ENCODE data around the gene CCDC14. TPM values are rescaled to one million over a fixed set of nuclear protein-coding genes. Genes with fewer than 3 reads are reported as not detected.
A peak's percentile ranks its signal among the peaks of the same experiment; 100 is the strongest.
"Not testable (repeated sequence)": the region's sequence is repeated elsewhere in the genome, so short reads cannot be mapped to it uniquely, and the experiment has no call there.

The CCDC14 gene
- total RNA-seq, 1 donor from 2014 or later: 41.4 TPM

DNA sequence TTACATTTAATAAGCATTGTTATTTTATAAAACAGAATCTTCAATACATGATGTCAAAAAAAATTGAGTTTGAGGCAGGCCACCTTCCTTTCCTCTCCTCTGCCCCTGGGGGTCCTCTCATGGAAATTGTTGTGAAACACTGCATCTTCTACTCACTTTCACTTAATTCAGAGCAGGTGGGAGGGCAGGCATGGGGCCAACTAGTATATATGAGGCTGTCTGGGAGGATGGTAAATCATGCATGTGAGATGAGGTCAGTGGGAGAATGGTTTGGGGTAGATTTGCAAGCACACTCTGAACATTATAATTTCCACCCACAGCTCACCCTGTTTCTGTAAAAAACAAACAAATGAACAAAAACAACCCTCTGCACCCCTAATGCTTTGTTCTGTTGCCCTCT is 10.4 kb upstream of the CCDC14 start:
- TF ChIP-seq, protein P1, sequence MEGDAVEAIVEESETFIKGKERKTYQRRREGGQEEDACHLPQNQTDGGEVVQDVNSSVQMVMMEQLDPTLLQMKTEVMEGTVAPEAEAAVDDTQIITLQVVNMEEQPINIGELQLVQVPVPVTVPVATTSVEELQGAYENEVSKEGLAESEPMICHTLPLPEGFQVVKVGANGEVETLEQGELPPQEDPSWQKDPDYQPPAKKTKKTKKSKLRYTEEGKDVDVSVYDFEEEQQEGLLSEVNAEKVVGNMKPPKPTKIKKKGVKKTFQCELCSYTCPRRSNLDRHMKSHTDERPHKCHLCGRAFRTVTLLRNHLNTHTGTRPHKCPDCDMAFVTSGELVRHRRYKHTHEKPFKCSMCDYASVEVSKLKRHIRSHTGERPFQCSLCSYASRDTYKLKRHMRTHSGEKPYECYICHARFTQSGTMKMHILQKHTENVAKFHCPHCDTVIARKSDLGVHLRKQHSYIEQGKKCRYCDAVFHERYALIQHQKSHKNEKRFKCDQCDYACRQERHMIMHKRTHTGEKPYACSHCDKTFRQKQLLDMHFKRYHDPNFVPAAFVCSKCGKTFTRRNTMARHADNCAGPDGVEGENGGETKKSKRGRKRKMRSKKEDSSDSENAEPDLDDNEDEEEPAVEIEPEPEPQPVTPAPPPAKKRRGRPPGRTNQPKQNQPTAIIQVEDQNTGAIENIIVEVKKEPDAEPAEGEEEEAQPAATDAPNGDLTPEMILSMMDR (conservative IDR thresholded peaks at IDR 0.05; ENCODE audit: low read depth, low read length): no peak
- DNase-seq (ENCODE audit: low read depth): no peak
- no peak overlapping the region for H3K4me3 ChIP-seq (ENCODE audit: low read depth, low read length)

DNA sequence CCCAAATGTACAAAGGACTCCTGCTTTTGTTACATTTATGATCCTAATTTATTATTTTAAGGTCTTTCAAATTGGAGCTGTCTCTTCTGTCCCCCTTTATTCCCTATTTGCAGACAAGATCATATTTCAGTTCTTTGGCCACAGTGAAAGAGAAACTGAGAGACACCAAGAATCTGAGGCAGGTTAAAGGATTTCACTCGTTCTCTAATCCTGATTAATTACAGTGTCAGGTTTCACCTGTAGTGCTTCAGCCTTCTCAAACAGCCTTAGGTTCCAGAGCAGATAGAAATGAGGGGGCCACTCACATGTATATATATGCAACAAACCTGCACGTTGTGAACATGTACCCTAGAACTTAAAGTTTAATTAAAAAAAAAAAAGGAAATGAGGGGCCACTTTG is 6.2 kb upstream of the CCDC14 start:
- not testable (repeated sequence) for DNase-seq (ENCODE audit: low read depth); H3K4me3 ChIP-seq (ENCODE audit: low read depth, low read length)

- not testable (repeated sequence) for DNase-seq (ENCODE audit: low read depth); H3K4me3 ChIP-seq (ENCODE audit: low read depth, low read length)
Measured at GRCh38 chr3:123966799-123967198, 5.8 kb upstream of the CCDC14 start.

DNA sequence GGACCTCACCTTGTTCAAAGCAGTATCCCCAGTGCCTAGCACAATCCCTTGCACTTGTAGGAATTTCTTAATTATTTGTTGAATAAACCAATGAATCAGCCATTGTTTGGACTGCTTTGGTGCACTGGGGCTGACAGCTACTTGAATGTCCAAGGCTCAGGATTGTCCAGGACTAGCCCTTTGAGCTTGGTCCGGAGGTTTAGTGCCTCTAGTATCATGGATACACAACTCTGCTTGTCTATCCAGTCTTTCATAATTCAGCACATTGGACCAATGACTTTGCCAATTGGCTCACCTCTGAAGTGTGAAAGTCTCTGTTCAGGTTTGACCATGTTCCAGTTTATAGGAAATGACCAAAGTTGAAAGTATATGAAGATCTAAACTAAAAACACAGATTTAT is 3.8 kb upstream of the CCDC14 start:
- not testable (repeated sequence) for DNase-seq (ENCODE audit: low read depth); H3K4me3 ChIP-seq (ENCODE audit: low read depth, low read length)

DNA sequence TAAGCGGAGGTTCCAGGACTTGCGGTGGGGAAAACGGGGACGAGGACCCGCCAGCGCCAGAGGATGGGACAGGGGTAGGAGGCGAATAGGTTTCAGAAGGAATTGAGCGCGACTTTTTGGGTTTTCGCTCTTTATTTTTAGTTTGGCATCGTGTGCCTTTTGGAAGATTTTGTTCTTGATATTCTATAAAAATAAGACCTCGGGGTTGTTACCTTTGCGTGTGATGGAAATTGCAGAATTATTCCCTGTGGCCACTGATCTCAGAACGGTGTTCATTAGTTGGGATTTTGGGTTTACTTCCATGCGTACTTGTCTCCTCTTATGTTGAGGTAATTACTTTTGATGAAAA is 453 bp upstream of the CCDC14 start:
- peak overlapping the region; percentile 90 for H3K4me3 ChIP-seq (ENCODE audit: low read depth, low read length)
- no peak for DNase-seq (ENCODE audit: low read depth)
- TF ChIP-seq, protein P1 (conservative IDR thresholded peaks at IDR 0.05; ENCODE audit: low read depth, low read length): peak; percentile 13

DNA sequence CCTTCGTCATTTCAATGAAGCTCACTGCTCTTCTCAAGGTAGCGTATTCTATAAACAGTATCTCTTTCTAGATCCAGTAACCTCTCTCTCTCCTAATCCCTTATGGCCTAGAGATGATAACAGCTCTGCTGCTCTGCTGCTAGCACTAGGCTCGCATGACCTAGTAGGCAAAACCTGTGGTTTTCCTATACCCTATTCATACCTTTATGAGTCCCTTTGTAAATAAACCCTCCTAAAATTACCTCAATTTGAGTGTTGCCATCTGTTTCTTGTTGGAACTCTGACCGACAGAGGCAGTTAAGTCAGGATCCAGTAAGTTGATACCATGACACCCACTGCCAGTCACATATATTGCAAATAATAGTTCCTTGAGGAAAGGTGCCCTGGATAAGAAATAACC is 7.3 kb downstream of the CCDC14 start:
- H3K4me3 ChIP-seq (ENCODE audit: low read depth, low read length): no peak overlapping the region
- no peak for DNase-seq (ENCODE audit: low read depth)
- TF ChIP-seq, protein P1 (conservative IDR thresholded peaks at IDR 0.05; ENCODE audit: low read depth, low read length): no peak

DNA sequence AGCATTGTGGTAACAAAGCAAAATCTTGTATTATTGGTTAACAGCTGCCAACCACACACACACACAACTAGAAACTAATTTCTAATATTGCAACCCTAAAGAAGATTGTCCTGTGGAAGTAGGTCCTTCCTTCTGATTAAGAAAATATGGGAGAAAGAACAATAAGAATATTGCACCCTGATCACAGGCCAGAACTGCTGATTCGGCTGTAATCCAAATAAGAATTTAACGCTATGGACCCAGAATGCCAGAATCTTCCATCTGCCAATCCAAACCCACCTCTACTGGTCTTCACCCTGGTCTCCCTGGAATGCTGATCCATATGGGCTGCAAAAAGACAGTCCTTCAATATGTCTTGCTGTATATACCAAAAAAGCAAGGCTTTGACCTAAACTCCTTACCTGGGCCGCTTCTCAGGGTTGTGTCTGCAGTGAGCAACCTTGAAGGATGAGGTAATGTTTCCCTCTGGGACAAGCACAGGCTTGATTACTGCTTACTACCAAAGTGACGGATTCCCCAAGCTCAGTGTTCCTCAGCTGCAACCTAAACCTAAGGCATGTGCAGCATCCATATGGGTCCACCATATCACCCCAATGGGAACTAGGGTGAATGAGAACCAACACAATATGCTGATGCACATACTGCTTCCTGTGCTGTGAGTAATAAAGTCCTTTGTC is 8.0 kb downstream of the CCDC14 start:
- TF ChIP-seq, protein P1 (conservative IDR thresholded peaks at IDR 0.05; ENCODE audit: low read depth, low read length): no peak
- H3K4me3 ChIP-seq (ENCODE audit: low read depth, low read length): no peak overlapping the region
- DNase-seq (ENCODE audit: low read depth): no peak

- no peak for DNase-seq (ENCODE audit: low read depth)
- TF ChIP-seq, protein P1 (conservative IDR thresholded peaks at IDR 0.05; ENCODE audit: low read depth, low read length): no peak
- no peak overlapping the region for H3K4me3 ChIP-seq (ENCODE audit: low read depth, low read length)
Measured at GRCh38 chr3:123951522-123952447, 9.2 kb downstream of the CCDC14 start.
